ENCODE data around the gene RPTOR.
"Not testable (repeated sequence)": the region's sequence is repeated elsewhere in the genome, so short reads cannot be mapped to it uniquely, and the experiment has no call there.

The RPTOR gene

DNA sequence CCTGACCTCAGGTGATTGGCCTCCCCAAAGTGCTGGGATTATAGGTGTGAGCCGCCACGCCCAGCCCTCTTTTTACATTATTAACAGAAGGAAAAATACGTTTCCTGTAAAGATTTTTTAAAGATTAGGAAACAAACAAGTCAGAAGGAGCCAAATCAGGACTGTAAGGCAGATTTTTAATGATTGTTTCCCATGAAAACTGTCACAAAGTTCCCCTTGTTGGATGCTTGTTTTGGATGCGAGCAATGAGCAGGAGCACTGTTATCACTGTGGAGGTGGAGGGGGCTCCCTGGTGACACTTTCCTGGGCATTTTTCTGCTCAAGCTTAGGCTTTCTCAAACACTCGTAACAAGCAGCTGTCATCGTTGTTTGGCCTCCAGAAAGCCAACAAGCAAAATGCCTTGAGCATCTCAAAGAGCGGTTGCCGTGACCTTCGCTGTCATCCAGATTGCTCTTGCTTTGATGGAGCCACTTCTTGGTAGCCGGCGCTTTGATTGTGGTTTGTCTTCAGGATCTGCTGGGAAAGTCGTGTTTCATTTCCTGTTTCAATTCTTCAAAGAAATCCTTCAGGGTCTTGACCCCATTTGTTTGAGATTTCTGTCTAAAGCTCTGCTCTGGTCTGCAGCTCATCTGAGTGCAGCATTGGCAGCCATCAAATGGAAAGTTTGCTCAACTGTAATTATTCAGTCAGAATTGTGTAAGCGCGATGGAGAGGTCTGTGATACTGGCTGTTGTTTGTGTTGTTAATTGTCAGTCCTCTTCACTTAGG lies 128.7 kb downstream of the RPTOR start:
- DNase-seq = no peak

DNA sequence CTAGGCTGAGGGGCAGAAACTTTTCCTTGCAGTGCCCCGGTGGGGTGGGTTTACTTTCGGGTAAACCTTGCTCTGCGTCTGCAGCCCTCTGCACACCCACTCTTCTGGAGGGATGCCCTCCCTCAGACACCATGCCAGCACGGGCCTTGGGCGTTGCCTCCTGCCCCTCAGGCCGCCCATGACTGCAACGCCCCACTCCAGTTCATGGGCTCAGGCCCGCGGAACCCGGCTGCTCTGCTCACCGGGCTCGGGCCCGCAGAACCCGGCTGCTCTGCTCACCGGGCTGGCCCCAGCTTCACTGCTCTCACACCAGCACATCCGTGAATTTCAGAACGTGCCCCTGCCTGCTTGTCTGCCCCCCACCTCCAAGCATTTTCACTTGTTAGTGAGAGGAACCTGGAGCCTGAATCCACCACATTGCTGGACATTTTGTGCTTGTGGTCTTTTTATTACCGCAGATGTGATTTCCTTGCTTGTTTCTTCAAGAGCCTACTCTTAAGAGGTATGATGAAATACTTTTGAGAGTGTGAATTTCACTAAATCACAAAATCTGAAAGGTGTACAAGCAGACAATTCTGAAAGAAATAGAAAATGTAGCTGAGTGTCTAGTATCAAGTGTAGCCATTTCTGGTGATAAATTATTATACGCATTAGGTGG lies 130.9 kb downstream of the RPTOR start:
- no peak for DNase-seq

DNA sequence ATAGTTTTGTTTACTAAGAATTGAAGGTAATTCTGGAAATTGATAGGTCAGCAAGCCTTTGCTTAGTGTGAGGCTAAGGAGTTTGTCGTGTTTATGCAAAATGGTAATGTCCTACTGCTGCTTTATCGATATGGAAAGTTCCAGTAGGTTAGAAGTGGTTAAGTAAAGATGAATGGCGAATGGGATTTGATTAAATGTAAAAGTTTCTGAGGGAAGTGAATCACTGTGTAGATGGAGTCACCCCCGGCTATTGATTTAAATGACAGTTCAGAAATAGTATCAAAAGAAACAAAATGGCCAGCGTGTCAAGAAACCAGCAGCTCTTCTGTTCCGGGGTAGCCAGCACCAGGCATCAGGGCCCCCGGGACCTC lies 131.4 kb downstream of the RPTOR start:
- no peak for DNase-seq

DNA sequence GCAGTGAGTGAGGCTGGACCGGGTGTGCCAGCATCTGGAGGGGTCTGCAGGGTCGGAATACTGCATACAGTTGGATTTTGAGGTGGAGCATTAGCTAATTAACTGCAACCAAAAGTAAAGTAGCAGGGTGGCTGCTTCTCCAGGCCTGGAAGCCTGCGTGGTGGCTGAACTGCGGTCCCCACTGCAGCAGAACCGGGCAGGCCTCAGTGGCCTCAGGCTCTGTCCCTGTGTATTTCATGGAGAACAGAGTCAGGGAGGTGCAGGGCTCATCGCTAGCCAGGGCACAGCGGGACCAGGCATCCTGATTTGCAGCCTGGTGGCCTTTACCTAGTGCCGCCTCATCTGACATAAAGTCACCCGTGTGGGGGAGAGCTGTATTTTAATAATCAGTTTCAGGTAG lies 131.9 kb downstream of the RPTOR start:
- DNase-seq = no peak

DNA sequence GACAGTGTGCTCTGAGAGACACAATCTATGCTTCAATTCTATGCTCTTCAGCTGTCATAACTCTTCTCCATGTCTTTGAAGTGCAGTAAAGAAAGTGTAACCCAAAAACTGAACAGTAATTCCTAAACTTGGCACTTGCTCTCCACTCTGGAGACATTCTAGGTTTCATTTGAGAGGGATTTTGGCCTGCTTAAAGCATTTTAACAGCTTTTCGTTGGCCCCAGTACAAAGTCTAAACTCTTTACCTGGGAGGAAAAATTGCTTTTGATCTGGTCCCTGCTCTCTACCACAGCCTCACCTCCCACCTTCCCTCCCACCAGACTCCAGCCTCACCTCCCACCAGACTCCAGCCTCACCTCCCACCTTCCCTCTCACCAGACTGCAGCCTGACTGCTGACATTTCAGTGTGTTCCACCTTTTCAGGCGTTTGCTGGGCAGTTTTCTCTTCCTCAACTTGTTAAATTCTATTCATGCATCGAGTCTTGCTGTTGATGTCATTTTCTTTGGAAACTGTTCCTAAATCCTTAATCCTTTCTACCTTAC lies 132.6 kb downstream of the RPTOR start:
- DNase-seq = no peak

DNA sequence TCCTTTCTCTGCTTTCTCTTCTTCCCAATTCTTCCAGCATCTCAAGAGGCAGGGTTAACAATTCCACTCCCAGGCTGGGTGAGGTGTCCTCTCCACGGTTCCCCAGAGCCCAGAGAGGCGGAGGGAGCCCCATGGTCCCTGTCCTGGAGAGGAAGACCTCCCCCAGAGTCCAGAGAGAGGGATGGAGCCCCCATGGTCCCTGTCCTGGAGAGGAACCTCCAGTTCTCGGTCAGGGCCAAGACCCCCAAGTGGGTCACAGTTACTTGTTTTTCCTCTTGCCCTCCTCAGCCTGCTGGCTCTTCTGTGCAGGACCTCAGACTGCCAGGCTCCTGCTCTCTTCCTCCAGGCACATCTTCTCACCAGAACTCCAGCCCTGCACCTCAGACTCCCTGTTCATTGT lies 135.2 kb downstream of the RPTOR start:
- DNase-seq = no peak

DNA sequence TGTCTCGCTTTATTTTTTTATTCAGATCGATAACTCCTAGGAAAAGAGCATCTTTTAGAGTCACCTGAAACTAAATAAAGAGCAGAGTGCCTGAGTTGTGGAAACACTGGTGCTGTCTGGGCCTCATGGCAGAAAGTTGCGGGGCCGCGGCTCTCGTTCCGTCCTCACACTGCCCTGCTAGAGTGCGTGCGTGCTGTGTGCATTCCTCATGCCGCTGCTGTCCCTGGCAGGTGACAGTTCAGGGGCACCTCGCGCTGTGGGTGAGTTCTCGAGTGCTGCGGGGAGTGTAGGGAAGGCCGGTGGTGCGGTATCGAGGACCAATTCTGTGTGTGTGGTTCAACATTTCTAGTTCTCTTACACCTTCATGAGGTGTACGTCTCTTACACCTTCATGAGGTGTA lies 136.6 kb downstream of the RPTOR start:
- DNase-seq = no peak

DNA sequence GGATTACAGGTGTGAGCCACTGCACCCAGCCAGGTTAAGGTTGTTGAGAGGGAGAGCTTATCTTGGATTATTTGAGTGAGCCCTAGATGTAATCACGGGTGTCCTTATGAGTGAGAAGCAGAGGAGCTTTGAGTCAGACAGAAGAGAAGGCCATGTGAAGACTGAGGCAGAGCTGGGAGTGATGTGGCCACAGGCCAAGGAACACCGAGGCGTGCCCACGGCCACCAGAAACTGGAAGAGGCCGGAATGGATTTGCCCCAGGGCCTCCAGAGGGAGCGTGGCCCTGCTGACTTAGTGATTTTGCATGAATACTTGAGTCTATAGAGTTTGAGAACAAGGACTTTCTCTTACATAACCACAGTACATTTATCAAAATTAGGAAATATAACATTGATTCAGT lies 137.7 kb downstream of the RPTOR start:
- no peak for DNase-seq

DNA sequence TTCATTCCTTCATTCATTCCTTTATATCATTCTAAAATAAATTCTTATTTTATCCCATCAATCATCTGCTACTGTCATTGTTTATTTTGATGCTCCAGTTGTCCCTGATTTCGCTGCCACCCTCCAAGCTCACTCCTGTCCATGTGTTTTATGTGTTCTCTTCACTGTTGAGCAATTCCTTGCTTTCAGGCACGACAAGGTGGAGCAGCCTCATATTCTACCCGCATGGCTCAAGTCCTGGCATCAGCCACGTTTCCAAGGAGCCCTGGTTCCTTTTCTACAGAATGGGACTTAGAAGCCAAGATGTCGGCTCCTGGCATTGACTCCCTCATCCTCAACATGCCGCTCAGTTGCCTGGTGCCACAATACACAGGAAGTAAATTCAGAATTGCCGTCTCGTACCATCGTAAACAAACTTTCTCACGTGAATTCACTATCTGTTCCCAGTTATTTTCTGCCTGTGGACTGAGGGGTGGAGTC lies 139.0 kb downstream of the RPTOR start:
- no peak for DNase-seq

DNA sequence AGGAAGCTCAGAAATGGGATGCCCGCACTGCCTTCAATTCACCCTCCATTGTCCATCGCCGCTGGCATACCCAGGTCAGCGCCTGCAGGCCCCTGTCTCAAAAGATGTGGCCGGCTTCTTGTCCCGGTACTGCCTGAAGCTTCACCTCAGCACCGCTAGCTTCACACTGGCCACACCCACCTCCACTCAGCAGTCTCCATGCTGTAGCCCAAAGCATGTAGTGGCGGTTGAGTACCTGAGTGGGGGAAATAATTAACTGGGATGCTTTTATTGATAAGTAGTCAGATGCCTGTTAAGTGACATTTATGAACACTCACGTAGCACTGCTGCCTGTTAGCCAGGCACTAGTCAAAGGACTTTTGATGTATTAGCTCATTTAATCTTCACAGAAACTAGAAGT lies 143.2 kb downstream of the RPTOR start:
- no peak for DNase-seq

DNA sequence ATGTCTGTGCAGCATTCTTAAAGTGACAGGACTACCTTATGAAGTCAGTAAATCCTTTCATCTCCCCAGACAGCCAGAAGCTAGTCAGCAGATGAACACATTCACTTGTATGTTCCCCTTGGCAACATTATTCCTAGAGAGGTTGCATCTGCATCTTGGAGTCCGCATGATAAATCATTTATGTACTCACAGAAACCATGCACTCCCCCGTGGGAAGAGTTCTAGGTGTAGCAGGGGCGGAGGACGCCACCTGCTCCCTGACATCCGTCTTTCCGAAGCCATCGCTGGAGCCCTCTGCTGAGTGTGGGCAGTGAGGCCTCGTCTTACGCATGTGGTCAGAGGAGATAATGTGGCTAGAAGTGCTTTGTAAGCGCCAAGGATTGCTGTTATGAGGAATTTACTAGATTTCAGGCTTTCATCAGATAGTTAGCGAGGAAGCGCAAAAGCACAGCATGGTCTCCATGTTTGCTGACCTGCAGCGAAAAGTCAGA lies 144.5 kb downstream of the RPTOR start:
- DNase-seq = no peak

DNA sequence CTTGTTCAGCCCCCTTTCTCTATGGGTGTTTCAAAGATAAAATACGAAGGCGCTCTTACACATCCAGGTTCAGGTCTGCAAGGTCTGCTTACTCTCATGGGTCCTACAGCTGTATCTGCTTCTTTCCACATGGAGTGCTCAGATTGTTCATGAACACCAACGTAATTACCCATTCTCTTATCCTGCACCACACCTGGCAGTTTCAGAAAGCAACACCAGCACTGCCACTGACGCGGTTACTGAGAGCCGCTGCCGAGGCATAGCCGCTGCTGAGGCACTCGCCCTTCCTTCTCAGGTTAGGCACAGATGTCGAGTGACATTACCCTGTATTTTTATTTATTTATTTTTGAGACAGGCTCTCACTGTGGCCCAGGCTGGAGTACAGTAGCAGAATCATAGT lies 147.1 kb downstream of the RPTOR start:
- DNase-seq = no peak

DNA sequence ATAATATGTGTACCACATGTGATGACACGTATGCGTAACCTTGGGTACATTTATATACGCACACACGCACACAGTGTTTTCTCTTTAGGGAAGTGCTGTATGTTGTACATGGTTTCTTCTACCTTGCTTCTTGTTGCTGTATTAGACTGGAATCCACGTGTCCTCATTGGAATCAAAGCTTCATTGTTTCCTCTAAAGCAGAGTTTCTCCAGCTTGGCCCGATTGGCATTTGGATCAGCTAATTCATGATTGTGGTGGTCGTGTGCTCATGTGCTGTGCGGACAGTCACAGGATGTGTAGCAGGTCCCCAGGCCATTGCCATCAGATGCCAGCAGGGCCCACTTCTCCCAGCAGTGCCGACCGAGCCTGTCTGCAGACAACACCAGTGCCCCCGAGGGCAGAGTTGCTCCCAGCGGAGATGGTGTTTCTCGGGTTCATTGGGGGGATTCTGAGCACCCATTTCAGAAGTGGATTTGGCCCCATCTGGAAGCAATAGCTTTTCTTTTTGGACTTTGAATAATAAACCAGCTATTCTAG lies 148.4 kb downstream of the RPTOR start:
- no peak for DNase-seq

DNA sequence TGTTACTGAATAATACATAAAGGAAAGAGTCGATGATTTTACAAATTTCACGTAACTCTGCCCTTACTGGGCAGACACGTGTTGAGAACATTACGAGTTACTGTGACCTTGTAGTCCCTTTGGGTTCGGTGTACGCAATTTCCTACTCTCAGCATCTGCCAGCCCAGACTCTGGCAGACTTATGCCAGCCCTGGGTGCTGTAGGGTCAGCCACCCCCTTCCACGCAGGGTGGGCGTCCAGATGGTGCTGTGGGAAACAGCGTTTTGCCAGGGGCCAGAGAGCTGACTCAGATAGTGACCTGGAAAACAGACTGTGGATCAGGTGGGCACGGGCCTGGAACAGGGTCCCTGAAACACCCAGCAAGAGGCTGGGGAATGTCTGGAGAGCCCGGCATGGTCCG lies 148.9 kb downstream of the RPTOR start:
- no peak for DNase-seq

DNA sequence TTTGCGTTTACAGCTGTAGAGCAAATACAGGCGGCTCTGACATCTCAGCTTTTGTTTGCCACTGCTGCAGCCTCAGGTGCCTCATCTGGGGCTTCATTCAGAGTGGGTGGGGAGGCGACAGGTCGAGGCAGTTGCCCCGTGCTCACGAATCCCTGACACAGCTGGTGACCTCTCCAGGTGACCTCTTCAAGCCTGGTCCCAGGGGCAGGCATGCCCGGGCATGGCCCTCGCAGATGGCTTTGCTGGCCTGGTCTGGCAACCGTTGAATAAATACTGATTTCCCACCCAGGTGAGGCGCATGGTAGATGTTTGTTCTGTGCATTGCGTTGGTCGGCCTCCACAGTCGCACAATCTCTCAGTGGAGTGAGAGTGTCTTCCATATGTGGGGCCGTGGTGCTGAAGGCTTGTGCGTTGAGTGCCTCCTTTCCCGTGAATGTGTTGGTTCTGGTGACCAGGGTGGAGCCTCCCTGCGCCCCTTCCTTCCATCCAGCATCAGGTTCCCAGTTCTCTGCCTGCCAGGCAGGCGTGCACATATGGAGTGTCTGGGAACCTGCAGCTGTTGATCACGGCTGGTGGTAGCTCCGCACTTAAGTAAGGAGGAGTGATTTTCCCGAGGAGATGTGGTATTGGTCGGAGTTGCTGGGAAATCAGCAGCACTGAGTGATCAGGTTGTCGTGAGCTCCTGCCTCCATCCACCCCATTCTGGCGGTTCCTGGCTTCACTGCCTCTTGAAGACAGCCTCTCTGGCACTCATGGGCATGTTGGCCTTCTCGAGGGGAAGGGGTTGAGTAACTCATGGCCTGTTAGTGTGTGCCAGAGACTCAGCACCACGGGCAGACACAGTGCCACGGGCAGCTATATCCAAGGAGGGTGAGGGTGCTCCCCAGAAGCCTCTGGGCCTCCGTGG lies 149.7 kb downstream of the RPTOR start:
- no peak for DNase-seq

DNA sequence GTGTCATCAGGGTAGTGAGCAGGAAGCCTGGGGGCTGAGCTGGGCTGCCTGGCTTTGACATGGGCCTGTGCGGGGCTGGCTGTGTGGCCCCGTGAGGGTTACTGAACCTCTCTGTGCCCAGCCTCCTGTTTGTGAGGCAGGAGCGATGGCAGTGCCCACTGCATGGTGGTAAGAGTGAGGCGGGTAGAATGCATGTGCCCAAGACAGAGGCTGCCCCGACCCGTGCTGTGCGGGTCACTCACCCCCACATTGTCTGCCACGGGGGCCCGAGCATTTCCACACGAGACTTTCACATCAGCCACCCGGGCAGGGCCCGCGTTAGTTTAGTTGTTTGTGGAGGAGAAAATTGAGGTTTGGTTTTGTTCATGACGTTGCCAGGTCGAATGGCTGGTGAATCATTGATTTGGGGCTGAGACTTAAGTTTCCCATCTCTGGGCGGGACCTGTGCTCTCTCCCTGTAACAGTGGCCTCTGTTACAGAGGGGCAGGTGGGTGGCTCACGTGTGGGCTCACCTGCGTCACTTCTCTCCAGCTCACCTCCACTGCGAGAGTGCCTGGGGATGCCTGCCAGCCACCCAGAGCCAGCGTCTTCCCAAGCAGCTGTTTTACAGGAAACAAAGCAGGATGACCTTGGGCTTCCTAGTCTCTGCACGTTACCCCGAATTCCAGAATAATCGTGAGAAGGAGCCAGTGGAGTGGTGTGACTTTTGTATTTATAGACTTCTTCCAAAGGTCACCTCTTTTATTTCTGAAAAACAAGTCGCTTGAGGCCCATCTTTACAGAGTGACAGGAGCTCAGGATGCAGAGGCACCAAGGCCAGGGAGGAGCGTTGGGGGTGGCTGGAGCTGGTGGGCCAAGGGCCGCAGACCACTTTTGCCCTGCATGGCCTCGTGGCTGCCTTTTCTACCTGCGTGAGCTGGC lies 150.6 kb downstream of the RPTOR start:
- no peak for DNase-seq

DNA sequence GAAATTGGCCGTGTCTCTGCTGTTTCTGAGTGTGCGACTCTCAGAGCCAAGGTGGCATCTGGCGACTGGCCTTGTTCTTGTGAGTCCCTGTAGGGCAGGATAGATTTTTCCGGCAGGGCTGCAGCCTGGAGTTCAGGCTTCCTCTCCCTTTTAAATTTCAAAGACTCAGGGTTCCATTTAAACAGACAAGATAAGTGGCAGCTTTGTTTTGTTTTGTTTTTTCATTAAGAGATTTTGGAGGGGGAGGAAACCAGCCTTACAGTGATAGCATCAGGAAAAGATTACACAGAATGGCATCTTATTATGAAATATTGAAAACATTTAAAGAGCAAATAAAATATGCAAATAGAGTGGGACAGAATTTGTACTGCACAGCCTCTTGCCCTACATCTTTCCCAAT lies 151.3 kb downstream of the RPTOR start:
- no peak for DNase-seq

DNA sequence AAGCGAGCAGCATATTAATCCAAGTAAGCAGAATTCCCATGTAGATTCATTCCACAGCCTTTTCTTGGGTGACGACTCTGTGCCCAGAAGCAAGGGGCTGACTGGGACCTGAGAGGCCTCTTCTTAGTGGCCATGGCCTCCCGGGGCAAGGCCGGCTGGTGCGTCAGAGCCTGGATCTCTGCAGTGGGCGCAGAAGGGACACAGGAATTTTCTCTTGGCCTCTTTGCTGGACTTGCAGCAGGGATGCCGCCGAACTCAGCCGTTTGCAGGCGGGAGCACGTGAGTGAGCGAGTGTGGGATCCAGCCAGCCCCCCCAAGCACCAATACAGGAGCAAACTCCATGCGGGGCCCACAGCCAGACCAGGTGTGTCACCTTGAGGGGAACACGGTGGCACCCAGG lies 151.8 kb downstream of the RPTOR start:
- no peak for DNase-seq

DNA sequence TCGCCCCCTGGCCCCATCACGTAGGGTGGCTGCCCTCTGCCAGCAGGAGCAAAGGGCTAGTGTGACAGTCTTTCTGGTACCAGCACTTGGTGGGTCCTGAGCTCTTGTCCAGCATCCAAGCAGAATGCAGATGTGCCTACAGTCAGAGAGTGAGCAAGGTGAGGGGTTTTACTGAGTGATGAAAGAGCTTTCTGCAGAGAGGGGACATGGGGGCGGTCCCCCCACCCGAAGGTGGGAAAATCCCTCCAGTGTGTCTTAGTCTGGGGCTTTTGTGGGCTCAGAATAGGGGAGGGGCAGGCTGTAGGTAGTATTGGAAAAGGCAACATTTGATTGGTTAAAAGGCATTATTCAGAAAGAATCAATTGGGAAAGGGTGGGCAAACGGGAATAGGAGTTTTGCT lies 152.3 kb downstream of the RPTOR start:
- no peak for DNase-seq

DNA sequence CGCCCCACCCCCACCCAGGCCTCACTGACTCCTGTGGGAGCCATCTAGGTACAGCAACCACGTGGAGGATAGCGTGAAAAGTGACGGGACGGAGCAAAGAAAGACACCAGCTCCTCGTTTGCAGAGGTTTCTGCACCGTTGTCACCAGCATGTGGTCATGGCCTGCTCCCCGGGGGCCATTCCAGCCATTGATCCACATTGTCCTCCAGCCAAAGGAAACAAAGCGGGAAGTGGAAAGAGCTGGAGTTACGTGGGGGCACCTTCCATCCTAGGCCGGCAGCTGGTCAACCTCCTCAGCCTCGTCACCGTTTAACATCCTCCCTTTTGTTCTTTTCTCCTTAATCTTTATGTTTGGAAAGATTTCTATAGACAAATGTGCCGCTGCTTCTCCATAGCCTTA lies 153.7 kb downstream of the RPTOR start:
- DNase-seq = no peak

DNA sequence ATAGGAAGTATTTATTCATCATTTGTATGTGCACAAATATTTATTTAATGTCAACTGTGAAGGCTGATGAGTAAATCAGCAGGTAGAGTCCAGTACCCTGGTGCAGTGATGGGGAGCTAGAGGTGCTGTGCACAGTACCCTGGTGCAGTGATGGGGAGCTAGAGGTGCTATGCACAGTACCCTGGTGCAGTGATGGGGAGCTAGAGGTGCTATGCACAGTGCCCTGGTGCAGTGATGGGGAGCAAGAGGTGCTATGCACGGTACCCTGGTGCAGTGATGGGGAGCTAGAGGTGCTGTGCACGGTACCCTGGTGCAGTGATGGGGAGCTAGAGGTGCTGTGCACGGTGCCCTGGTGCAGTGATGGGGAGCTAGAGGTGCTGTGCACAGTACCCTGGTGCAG lies 154.6 kb downstream of the RPTOR start:
- not testable (repeated sequence) for DNase-seq

DNA sequence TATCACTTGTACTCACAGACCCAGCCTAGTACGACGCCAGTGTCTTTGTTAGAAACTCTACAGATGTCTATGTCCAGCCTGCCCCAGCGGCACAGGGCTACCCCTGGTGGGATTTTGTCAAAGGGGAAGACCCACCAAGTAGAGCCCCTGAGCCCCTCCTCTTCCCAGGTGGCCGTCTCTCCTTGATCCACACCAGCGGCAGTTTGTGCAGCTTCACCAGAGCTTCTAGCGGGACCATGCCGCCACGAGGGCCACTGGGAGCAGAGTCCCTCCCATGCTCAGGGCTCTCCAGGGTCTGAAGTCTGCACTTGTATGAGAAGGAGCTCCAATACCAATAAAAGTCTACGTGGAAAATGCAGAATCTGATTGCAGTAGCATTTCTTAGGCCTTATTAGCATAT lies 157.1 kb downstream of the RPTOR start:
- no peak for DNase-seq
